DMS79 treated with DMSO at 0.1 percent for 48 hours (cell line): ENCODE results near the gene SECISBP2.
A peak's percentile ranks its signal among the peaks of the same experiment; 100 is the strongest.

Source experiments
- DNase-seq: peaks from one replicate; lab custom pipeline; 2025; lab: John Stamatoyannopoulos, UW

SECISBP2 gene

GRCh38 chr9:89347651-89348050, 29.4 kb downstream of the SECISBP2 start:
- no peak for DNase-seq

DNA sequence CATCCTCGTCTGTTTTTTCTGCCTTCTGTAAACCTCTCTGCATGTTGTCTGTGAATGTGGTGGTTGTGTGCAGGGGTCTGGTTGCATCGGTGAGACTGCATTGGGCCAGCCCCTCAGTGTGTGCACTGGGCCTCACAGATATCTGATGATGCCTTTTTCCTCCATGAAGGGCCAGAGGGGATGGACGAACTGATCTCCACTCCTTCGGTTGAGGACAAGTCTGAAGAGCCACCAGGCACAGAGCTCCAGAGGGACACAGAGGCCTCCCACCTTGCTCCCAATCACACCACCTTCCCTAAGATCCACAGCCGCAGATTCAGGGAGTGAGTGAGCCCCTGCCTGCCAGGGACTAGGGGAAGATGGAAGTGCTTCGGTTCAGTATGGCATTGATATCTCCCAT, 31.3 kb downstream of the SECISBP2 start:
- DNase-seq = no peak

GRCh38 chr9:89350988-89351557, 32.8 kb downstream of the SECISBP2 start:
- no peak for DNase-seq

DNA sequence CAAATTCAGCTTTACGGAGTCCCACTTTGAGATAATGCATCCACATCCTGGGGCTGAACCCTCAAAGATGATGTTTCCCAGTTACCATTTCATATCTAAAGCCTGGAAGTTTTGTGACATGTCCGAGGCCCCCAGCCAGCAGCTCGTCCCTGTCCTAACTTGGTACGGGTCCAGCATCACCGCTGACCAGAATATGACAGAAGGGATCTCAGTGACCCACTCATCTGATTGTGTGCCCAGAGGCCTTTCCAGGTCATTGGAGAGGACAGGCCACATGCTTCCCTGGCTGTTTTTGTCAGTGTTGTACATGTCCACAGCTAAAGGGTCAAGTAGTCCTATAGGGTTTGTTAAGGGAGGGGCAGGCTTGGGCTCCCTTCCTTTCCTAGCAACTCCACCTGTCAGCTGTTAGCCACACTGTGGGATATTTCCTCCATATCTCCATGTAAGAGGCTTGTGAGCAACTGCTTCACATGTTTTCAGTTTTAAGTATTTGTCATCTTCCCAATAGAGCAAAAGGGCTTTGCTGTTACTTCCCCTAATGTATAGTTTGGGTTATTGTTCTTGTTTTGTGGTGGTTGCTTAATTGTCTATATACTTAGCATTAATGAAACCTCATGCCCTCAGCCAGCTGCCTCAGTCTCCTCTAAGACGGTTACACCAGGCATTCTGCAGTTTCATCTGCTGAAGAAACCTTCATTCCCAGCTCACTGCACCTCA, 33.4 kb downstream of the SECISBP2 start:
- no peak for DNase-seq

DNA sequence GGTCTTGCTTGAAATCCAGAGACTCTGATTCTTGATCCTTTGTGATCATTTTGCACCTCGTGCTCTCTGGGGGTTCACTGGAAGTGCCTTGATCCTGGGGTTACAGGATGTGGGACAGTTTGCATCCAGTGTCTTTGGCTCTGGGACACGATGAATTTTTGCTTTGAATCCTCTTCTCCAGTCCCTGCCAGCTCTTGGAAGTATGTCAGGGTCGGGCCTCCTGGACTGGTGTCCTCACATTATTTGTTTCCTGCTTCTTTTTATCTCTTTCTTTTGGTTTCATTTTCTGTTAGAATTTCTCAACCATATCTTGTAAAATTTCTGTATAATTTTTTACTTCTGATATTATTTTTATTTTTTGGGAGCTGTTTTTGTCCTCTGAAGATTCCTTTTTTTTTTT, 34.2 kb downstream of the SECISBP2 start:
- DNase-seq = no peak

DNA sequence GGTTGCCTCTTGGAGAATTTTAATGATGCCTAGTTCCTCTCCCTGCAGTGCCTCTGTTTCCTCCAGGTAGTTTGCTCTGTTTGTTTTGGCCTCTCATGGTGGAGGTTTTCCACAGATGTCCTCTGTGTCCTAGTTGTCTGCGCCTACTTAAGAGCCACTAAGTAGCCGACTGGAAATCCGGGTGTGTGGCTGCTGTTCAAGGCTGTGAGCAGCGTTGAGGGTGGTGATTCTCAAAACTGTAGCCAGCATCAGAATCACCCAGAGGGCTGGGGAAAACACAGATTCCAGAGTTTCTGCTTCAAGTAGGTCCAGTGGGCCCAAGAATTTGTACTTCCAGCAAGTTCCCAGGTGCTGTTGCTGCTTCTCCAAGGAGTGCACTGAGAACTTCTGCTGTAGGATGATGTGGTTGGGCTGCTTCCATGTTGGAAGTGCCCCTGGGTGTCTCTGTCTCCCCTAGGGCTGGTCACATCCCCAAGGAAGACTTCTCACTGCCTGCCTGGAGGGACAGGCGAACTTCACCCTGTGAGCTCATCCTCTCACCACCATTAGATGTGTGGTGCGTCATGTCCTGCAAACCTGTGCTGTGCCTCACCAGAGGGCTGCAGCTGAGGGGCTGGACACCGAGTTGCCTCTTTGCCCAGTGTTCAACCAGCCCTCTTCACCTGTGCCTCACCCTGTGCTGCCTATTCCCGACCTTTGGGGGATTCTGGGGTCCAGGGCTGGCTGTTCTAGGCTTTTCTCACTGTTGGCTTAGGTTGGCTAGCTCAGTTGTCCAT, 34.8 kb downstream of the SECISBP2 start:
- no peak for DNase-seq

DNA sequence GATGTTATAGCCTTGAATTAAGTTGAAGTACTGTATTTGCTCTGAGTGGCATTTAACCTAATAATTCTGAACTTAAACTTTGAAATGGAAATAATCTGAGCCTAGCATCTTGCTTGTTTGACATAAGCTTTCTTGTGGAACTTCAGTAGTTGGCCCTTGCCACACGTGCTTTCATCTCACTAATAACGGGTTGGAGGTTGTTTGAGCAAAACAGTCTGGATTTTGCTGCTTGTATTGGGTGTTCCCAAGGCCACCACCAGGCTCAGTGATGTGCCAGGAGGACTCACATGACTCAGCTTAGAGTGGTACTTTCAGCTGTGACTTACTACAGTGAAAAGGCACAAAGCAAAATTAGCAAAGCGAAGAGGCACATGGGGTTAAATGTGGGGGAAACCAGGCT, 35.7 kb downstream of the SECISBP2 start:
- no peak for DNase-seq

DNA sequence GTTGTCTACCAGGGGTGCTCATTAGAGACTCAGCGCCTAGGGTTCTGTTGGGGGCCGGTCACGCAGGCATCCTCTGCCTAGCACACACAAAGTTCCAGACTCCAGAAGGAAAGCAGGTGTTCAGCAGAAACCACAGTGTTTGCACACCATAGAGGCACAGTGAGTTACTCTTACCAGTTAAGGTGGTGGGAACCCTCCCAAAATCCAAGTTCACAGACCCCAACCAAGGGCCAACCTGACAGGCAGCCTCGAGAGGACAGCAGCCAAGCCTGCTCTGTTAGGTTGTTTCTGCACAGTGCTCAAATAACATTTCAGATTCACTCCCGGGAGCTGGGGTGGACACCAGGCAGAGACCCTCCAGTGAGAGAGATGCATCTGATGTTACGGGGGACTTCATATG, 36.2 kb downstream of the SECISBP2 start:
- DNase-seq = no peak

- DNase-seq = no peak
Measured at GRCh38 chr9:89356782-89357181, 38.5 kb downstream of the SECISBP2 start.

- DNase-seq = no peak
Measured at GRCh38 chr9:89357331-89358197, 39.3 kb downstream of the SECISBP2 start.

GRCh38 chr9:89358376-89358916, 40.1 kb downstream of the SECISBP2 start:
- DNase-seq = no peak

GRCh38 chr9:89358985-89359384, 40.7 kb downstream of the SECISBP2 start:
- DNase-seq = peak; percentile 49

DNA sequence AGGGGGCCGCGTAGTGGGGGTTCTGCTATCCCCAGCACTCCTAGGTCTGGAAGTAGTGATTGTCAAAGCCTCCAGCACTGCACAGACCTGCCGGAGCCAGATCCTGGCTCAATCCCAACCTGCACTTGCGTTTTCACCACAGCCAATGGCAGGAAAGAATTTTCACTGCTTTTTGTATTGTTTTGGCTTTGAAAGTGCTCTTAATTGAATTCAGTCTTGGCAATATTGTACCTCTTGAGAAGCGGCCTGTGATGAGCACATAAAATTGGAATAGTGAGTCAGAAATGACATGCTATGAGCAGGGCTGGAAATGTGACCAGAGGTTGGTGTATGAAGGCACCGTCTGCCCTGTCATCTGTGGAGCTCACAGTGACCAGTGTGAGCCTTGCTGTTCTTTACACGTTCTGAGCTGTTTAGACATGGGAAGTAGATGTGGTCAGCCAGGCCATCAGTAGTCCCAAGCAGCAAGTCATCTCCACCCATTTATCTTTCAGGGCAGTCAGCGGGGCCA, 41.5 kb downstream of the SECISBP2 start:
- peak; percentile 81 for DNase-seq

DNA sequence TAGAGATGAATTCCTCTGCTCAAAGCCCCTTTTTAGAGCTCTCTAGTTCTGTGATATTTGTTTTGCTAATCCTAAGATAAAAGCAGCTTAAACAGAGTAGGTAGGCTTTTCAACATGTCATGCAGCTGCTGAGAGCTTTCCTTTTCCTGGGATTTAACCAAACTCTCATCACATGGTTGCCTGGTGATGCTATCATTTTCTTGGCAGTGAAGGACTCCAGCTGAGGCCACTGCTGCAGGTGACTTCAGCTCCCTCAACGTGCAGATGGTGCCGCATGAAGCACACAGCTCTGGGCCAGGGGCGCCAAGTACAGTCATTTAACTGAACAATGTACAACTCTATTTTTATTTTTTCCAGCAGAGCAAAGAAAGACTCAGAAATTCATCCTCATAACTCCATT, 42.2 kb downstream of the SECISBP2 start:
- peak; percentile 25 for DNase-seq

DNA sequence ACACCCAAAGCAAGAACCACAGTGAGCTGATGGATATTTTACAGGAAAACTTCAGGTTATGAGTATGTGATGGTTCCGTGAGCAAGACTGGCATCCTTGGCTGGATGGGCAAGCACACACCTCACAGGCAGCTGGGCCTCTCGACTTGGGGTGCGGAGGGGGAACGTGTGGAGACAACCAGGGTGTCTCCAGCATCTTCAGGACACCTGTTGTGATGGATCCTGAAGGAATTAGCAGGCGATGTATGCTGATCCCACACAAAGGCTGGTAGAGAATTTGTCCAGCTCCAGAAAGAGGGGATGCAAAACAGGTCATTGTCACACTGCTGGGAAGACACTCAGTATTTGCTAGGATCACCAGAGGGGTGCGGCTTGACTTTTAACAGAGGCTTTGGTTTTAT, 42.7 kb downstream of the SECISBP2 start:
- DNase-seq = no peak

- DNase-seq = no peak
Measured at GRCh38 chr9:89361816-89362646, 43.7 kb downstream of the SECISBP2 start.

DNA sequence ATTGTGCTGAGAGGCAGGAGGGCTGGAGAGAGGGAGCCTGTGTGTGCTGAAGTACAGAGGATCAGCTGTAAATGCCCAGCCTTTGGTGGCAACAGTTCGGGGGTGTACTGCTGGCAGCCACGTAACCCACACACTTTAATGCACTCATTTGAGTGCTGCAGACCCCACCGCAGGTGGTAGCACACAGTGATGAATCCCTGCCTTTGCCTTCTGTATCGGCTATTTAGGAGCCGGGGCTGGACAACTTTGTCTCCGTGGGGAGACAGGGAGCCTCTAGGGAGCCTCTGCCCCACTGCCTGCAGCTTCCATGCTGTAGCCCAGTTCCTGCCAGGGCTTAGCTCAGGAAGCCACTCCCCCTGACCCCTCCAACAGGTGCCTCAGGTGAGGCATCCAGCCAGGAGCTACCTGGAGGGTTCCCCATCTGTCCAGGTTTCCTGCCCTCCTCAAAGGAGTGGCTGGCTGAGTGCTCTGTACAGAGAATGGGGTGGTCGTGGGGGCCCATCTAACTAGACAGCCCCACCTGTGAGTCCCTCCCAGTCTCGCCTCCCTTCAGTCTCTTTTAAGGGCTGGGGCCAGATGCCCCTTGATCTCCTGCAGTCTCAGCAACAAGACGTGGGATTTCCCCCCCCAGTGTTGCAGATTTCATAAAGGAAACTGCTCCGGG, 44.5 kb downstream of the SECISBP2 start:
- no peak for DNase-seq

DNA sequence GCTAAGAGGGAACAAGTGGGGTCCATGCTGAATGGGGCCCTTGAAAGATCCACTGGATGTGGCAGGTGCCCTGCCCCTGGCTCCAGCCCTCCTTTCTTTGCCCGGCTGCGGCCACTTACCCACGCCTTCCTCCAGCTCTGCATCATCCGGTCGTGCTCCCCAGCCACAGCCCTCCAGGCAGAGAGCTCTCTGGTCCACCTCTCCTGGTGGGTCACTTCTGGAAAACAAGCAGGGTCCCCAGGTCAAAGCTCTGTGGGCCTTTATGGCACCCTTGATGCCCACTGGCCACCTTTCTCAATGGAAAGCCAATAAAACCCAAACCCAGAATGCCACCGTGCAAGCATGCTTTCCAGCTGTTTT, 45.0 kb downstream of the SECISBP2 start:
- no peak for DNase-seq

DNA sequence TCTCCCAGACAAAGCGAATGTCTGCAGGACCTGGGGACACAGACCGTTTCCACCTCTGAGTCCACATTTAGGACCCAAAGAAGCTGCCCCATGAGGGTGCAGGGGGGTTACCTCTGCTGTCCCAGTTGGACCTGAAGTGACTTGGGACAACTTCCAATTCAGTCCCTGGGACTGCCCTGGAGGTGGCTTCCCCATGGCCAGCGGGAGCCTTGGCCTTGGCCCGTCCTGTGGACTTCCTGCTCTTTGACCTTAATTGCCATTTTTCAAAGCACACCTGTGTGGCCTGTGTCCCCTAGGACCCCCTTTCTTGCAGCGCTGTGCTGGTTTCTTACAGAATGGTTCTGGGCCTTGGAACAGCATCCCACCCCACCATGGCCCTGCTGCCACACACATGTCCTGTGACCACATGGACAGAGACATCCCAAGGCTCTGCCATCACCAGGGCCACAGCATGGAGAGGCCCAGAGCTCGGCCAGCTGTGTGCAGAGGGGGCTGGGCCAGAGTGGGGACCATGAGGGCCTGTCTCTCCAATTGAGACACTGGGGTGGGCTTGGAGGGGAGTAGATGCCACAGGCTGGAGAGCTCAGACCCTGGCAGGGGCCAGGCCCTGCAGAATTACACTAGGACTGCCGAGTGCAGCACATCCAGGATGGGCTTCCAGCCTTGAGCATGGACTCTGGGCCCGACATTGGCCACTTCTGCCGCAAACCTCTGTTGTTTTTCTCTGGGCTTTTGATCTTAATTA, 45.8 kb downstream of the SECISBP2 start:
- no peak for DNase-seq
